GM12878 (cell line): ENCODE results near the gene SELENOW. TPM values are rescaled to one million over a fixed set of nuclear protein-coding genes. Genes with fewer than 3 reads are reported as not detected.

Source experiments
- ATAC-seq: fragments of 200-7000 bp; cut with Tn5 transposase; 3 replicates; pipeline ENCODE4 v1.9.1; 2020; ENCODE audit warnings: mild to moderate bottlenecking, moderate library complexity
- BruUV-seq: library from RNA; stranded (reverse); fragments of 400-500 nt; replicated peaks from 2 replicates; lab custom pipeline; 2021; lab: Mats Ljungman, UMichigan
- CTCF ChIA-PET: fragments of 300-600 bp; sonication (Branson Sonifier 250); formaldehyde crosslinking; extraction: SDS; loops from one replicate; lab custom pipeline; 2021; ENCODE audit warnings: inconsistent platforms; lab: Yijun Ruan, JAX
- POLR2A ChIA-PET: fragments of 350-600 bp; formaldehyde crosslinking; extraction: SDS; loops from one replicate; lab custom pipeline; 2021; ENCODE audit warnings: inconsistent platforms; lab: Charles Lee
- RAD21 ChIA-PET: fragments of 300-600 bp; sonication (Branson Sonifier 250); formaldehyde crosslinking; loops from one replicate; lab custom pipeline; 2023; ENCODE audit warnings: antibody characterized with exemption; ENCODE audit not compliant: unreplicated experiment; lab: Charles Lee
- SMC1A ChIA-PET: fragments of 300-600 bp; sonication (Branson Sonifier 250); formaldehyde crosslinking; loops from one replicate; lab custom pipeline; 2023; ENCODE audit not compliant: unreplicated experiment, uncharacterized antibody; lab: Charles Lee
- DNase-seq: peaks from one replicate; pipeline ENCODE4 v3.0.0-alpha.2; 2011; ENCODE audit warnings: low read depth, low spot score
- FAIRE-seq: peaks from 3 replicates; lab custom pipeline; 2011; peaks lifted over from hg19 to GRCh38; lab: Jason Lieb, UNC
- H2AFZ ChIP-seq: 2 replicates; pipeline ENCODE4 v1.6.0; 2011; ENCODE audit warnings: low read depth, low read length, control low read depth; ENCODE audit not compliant: control insufficient read depth
- H3K27ac ChIP-seq: 2 replicates; pipeline ENCODE4 v1.5.1; 2011; ENCODE audit warnings: control low read depth; ENCODE audit not compliant: control insufficient read depth, insufficient read depth
- H3K27me3 ChIP-seq, 2 experiments: replicated peaks in 1 of 2; 2 replicates each; pipeline versions ENCODE4 v1.6.0 to v1.6.1; 2011; ENCODE audit warnings: low read length in 1 of 2; ENCODE audit not compliant: control insufficient read depth in 2 of 2, insufficient read depth in 2 of 2
- H3K36me3 ChIP-seq, 2 experiments: 2 replicates each; pipeline ENCODE4 v1.5.1; 2011; ENCODE audit warnings: low read length in 1 of 2; ENCODE audit not compliant: control insufficient read depth in 2 of 2, insufficient read depth in 2 of 2
- H3K4me1 ChIP-seq: 2 replicates; pipeline ENCODE4 v1.6.1; 2011; ENCODE audit warnings: mild to moderate bottlenecking, low read length, moderate library complexity, mixed read lengths; ENCODE audit not compliant: control insufficient read depth, insufficient read depth
- H3K4me2 ChIP-seq: 2 replicates; pipeline ENCODE4 v1.6.0; 2011; ENCODE audit warnings: control low read depth; ENCODE audit not compliant: control insufficient read depth, insufficient read depth
- H3K4me3 ChIP-seq: fragments of 200-600 bp; sonication (generic); 2 replicates; pipeline ENCODE4 v1.5.1; 2016
- H3K79me2 ChIP-seq: 2 replicates; pipeline ENCODE4 v1.6.0; 2011; ENCODE audit warnings: low read length; ENCODE audit not compliant: control insufficient read depth, insufficient read depth
- H3K9ac ChIP-seq: 2 replicates; pipeline ENCODE4 v1.8.0; 2011; ENCODE audit warnings: low read length, control low read depth, mixed read lengths; ENCODE audit not compliant: control insufficient read depth, insufficient read depth
- H3K9me3 ChIP-seq: replicated peaks from 3 replicates; pipeline ENCODE4 v1.5.1; 2011; ENCODE audit warnings: mild to moderate bottlenecking, low read length; ENCODE audit not compliant: control insufficient read depth, insufficient read depth
- H4K20me1 ChIP-seq: 2 replicates; pipeline ENCODE4 v1.6.0; 2011; ENCODE audit not compliant: control insufficient read depth, insufficient read depth
- BRCA1 ChIP-seq: IDR thresholded peaks from 2 replicates; pipeline ENCODE4 v1.6.1; 2011; ENCODE audit warnings: low read depth, low read length, improper control_type of control experiment
- CBX5 ChIP-seq: sonication (generic); IDR thresholded peaks from 2 replicates; pipeline ENCODE4 v1.6.1; 2016; ENCODE audit warnings: low read depth, moderate library complexity, mild to moderate bottlenecking, inconsistent platforms
- CEBPB ChIP-seq, 2 experiments: fragments of 150-350 bp in 1 of 2; IDR thresholded peaks; 2 replicates each; pipeline ENCODE4 v1.6.1; 2012 to 2014; ENCODE audit warnings: low read depth in 2 of 2, low read length in 2 of 2, borderline replicate concordance in 1 of 2, inconsistent platforms in 1 of 2
- FOXM1 ChIP-seq: IDR thresholded peaks from 2 replicates; pipeline ENCODE4 v1.6.1; 2012; ENCODE audit warnings: low read depth, mild to moderate bottlenecking, inconsistent platforms, low read length, moderate library complexity
- HDGF ChIP-seq: fragments of 450-650 bp; IDR thresholded peaks from 2 replicates; pipeline ENCODE4 v1.6.1; 2016; ENCODE audit warnings: antibody characterized with exemption
- JUND ChIP-seq: IDR thresholded peaks from 2 replicates; pipeline ENCODE4 v1.6.1; 2012; ENCODE audit warnings: low read depth, mild to moderate bottlenecking, low read length, improper control_type of control experiment, moderate library complexity
- RBBP5 ChIP-seq: fragments of 200-600 bp; sonication (generic); conservative IDR thresholded peaks from 2 replicates; pipeline ENCODE4 v1.6.1; 2016
- SMAD1 ChIP-seq: fragments of 450-650 bp; IDR thresholded peaks from 2 replicates; pipeline ENCODE4 v1.6.1; 2018; ENCODE audit warnings: mild to moderate bottlenecking, low read depth; ENCODE audit not compliant: partially characterized antibody
- SRF ChIP-seq, 2 experiments: IDR thresholded peaks; 2 replicates each; pipeline ENCODE4 v1.6.1; 2011; ENCODE audit warnings: low read depth in 2 of 2, low read length in 2 of 2, mild to moderate bottlenecking in 1 of 2, moderate library complexity in 1 of 2
- WGBS: methylation state at CpG from one replicate; pipeline ENCODE4 v1.1.6; 2016; ENCODE audit warnings: low lambda C conversion rate; ENCODE audit not compliant: insufficient replicate concordance, insufficient coverage; ENCODE audit errors: missing lambda C conversion rate; 5-methylcytosine and 5-hydroxymethylcytosine counted together
- in situ Hi-C: fragments of 300-500 bp; cut with MboI; formaldehyde crosslinking; loops from 9 replicates; pipeline ENCODE4 v1.14.3; 2018; ENCODE audit warnings: mixed read lengths
- intact Hi-C: fragments of 100-400 bp; cut with micrococcal nuclease; formaldehyde crosslinking; loops from one replicate; pipeline ENCODE4 v1.14.2; 2022; ENCODE audit not compliant: unreplicated experiment
- polyA plus RNA-seq, 11 experiments: library from polyadenylated mRNA; depleted of rRNA in 4 of 11; unstranded in 6 of 11; stranded (reverse) in 5 of 11; fragments of >200 nt; fragmentation: Nextera tagmentation in 4 of 11; fragmentation: Illumina TruSeq in 1 of 11; extraction: Ambion mirVana in 4 of 11; extraction: Trizol in 1 of 11; gene quantifications; 1 replicate in 1 of 11; 2 replicates in 10 of 11; pipeline versions ENCODE4 v1.2.1 to v1.2.3, GENCODE V29; 2011 to 2016; ENCODE audit warnings: inconsistent platforms in 2 of 11, missing spikeins in 2 of 11, low read depth in 1 of 11
- total RNA-seq, 4 experiments: library from RNA; depleted of rRNA in 3 of 4; stranded (reverse); fragments of >200 nt in 3 of 4; fragmentation: Illumina TruSeq in 1 of 4; extraction: Trizol in 1 of 4; gene quantifications; 2 replicates each; pipeline versions ENCODE4 v1.2.1 to v1.2.3, GENCODE V29; 2013 to 2021
- TF ChIP-seq, protein P1 (sequence below): IDR thresholded peaks from 2 replicates; pipeline ENCODE4 v1.6.1; 2012; ENCODE audit warnings: improper control_type of control experiment, low read depth, low read length; ENCODE audit not compliant: insufficient replicate concordance
- TF ChIP-seq, protein P2 (sequence below): fragments of 150-350 bp; IDR thresholded peaks from 2 replicates; pipeline ENCODE4 v1.6.1; 2014; ENCODE audit warnings: mild to moderate bottlenecking, low read depth, low read length

The SELENOW gene
- total and polyA plus RNA-seq, 10 of the 15 experiments (the other 5 are each of a cell fraction or from before 2014, with no cell fraction given), result 53.3 to 186 (median 101) TPM

DNA sequence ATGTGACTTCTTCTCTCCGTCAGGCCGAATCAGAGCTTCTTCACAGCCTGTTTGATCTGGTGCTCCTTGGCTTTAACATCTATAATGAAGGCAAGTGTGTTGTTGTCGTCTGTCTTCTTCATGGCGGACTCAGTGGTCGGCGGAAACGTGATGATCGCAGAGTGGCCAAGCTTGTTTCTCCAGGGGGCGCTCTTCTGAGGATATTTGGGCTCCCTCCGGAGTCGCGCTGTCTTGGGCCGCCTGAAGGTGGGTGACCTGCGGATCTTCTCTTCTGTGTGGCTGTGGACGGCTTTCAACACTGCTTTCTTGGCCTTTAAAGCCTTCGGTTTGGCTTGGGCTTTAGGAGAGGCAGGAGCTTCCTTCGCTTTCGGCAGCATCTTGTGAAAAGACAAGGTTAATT lies 16.0 kb downstream of the SELENOW start:
- no TSS peak for BruUV-seq
- intact Hi-C loops (no loop called here), in situ Hi-C loops (no loop called here)
- no peaks in the 10 kb centered on the region for H4K20me1 ChIP-seq
- ChIA-PET POLR2A (interaction anchor here (0.6 kb wide), 1 partner anchor 1160 kb away, joined by 3 read pairs; the partner anchor contains the start of gene BAX), RAD21 (no interaction called here), SMC1A (no interaction called here), CTCF (interaction anchor here (1.1 to 2.1 kb wide), 2 partner anchors 29 to 361 kb away, joined by 4 to 6 read pairs; no protein-coding TSS in a partner anchor)
- no peaks in the 10 kb centered on the region for H3K79me2 ChIP-seq
- H3K27ac ChIP-seq, result no peak overlapping the region
- WGBS, result 87% methylated on average over 18 of the region's 18 CpGs
- H3K27me3 ChIP-seq, result no peaks in the 10 kb centered on the region; a peak in 1 of 4 replicates
- FAIRE-seq (no peak), DNase-seq (no peak), ATAC-seq (no peak)
- H3K9me3 ChIP-seq, result no peaks in the 10 kb centered on the region; the same call in 2 of the 3 replicates
- no peaks in the 10 kb centered on the region for H3K4me1 ChIP-seq
- no peak overlapping the region for H3K4me3 ChIP-seq
- H3K9ac ChIP-seq, result no peak overlapping the region
- no peak overlapping the region for H2AFZ ChIP-seq
- no peak overlapping the region for H3K4me2 ChIP-seq
- TF ChIP-seq SMAD1 (no peak), HDGF (no peak)
- no peaks in the 10 kb centered on the region for H3K36me3 ChIP-seq

DNA sequence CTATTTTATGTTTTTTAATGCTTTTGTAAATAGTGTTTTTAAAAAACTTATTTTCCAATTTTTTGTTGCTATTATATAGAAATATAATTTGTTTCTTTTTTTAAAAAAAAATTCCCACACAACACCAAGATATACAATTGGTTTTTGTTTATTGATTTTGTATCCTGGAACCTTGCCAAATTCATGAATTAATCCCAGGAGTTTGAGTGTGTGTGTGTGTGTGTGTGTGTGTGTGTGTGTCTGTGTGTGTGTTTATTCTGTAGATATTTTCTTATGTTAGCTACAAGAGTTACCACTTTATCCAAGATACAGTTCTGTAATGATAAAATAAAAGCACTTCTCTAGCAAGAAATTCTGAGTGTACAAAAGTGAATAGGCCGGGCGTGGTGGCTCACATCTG lies 18.3 kb downstream of the SELENOW start:
- no peak overlapping the region for H3K4me3 ChIP-seq
- H3K27ac ChIP-seq, result no peak overlapping the region
- in situ Hi-C loops (no loop called here), intact Hi-C loops (no loop called here)
- H3K27me3 ChIP-seq, result no peaks in the 10 kb centered on the region; a peak in 1 of 4 replicates
- 6% methylated on average over 2 of the region's 2 CpGs for WGBS
- DNase-seq (no peak), ATAC-seq (no peak), FAIRE-seq (no peak)
- no peaks in the 10 kb centered on the region for H4K20me1 ChIP-seq
- no TSS peak for BruUV-seq
- H2AFZ ChIP-seq, result no peak overlapping the region
- H3K36me3 ChIP-seq, result no peaks in the 10 kb centered on the region
- no peaks in the 10 kb centered on the region for H3K4me1 ChIP-seq
- ChIA-PET SMC1A (no interaction called here), CTCF (interaction anchor here (0.5 to 2.1 kb wide), 2 partner anchors 31 to 47 kb away, joined by 5 to 6 read pairs; no protein-coding TSS in a partner anchor), RAD21 (no interaction called here), POLR2A (no interaction called here)
- no peak overlapping the region for H3K9ac ChIP-seq
- H3K79me2 ChIP-seq, result no peaks in the 10 kb centered on the region
- no peaks in the 10 kb centered on the region; the same call in 2 of the 3 replicates for H3K9me3 ChIP-seq
- no peak overlapping the region for H3K4me2 ChIP-seq
- TF ChIP-seq HDGF (no peak), JUND (no peak), BRCA1 (no peak), CBX5 (no peak), RBBP5 (no peak), CEBPB (IDR thresholded peaks at IDR 0.05; ENCODE audit: borderline replicate concordance in 1 of 2, low read depth in 2 of 2, low read length in 2 of 2) (no peak), SRF (IDR thresholded peaks at IDR 0.05; ENCODE audit: low read depth in 2 of 2, low read length in 2 of 2) (no peak), FOXM1 (no peak)
- TF ChIP-seq, protein P1, sequence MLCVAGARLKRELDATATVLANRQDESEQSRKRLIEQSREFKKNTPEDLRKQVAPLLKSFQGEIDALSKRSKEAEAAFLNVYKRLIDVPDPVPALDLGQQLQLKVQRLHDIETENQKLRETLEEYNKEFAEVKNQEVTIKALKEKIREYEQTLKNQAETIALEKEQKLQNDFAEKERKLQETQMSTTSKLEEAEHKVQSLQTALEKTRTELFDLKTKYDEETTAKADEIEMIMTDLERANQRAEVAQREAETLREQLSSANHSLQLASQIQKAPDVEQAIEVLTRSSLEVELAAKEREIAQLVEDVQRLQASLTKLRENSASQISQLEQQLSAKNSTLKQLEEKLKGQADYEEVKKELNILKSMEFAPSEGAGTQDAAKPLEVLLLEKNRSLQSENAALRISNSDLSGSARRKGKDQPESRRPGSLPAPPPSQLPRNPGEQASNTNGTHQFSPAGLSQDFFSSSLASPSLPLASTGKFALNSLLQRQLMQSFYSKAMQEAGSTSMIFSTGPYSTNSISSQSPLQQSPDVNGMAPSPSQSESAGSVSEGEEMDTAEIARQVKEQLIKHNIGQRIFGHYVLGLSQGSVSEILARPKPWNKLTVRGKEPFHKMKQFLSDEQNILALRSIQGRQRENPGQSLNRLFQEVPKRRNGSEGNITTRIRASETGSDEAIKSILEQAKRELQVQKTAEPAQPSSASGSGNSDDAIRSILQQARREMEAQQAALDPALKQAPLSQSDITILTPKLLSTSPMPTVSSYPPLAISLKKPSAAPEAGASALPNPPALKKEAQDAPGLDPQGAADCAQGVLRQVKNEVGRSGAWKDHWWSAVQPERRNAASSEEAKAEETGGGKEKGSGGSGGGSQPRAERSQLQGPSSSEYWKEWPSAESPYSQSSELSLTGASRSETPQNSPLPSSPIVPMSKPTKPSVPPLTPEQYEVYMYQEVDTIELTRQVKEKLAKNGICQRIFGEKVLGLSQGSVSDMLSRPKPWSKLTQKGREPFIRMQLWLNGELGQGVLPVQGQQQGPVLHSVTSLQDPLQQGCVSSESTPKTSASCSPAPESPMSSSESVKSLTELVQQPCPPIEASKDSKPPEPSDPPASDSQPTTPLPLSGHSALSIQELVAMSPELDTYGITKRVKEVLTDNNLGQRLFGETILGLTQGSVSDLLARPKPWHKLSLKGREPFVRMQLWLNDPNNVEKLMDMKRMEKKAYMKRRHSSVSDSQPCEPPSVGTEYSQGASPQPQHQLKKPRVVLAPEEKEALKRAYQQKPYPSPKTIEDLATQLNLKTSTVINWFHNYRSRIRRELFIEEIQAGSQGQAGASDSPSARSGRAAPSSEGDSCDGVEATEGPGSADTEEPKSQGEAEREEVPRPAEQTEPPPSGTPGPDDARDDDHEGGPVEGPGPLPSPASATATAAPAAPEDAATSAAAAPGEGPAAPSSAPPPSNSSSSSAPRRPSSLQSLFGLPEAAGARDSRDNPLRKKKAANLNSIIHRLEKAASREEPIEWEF, result no peak
- TF ChIP-seq, protein P2, sequence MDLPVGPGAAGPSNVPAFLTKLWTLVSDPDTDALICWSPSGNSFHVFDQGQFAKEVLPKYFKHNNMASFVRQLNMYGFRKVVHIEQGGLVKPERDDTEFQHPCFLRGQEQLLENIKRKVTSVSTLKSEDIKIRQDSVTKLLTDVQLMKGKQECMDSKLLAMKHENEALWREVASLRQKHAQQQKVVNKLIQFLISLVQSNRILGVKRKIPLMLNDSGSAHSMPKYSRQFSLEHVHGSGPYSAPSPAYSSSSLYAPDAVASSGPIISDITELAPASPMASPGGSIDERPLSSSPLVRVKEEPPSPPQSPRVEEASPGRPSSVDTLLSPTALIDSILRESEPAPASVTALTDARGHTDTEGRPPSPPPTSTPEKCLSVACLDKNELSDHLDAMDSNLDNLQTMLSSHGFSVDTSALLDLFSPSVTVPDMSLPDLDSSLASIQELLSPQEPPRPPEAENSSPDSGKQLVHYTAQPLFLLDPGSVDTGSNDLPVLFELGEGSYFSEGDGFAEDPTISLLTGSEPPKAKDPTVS, result no peak
